Right atrium auricular region (tissue), 2 donors: Measurements from ENCODE around the gene MEGF8. TPM values are rescaled to one million over a fixed set of nuclear protein-coding genes. Genes with fewer than 3 reads are reported as not detected.

Experiments used
- DNase-seq: peaks from one replicate; pipeline ENCODE4 v3.0.0-alpha.2; 2019; ENCODE audit warnings: low spot score
- H3K27ac ChIP-seq, 2 donors: fragments of 200-600 bp; sonication (generic); 1 replicate in 1 of 2; 2 replicates in 1 of 2; pipeline ENCODE4 v1.5.1; 2016 to 2019
- H3K27me3 ChIP-seq, 2 donors: fragments of 200-600 bp; sonication (generic); one replicate each; pipeline versions ENCODE4 v1.5.1 to v1.6.0; 2017 to 2019
- H3K36me3 ChIP-seq: fragments of 200-600 bp; sonication (generic); one replicate; pipeline ENCODE4 v1.5.1; 2016
- H3K4me1 ChIP-seq, 2 donors: fragments of 200-600 bp; sonication (generic); one replicate each; pipeline versions ENCODE4 v1.5.1 to v1.6.0; 2017 to 2019
- H3K4me3 ChIP-seq, 2 donors: fragments of 200-600 bp; sonication (generic); 1 replicate in 1 of 2; 2 replicates in 1 of 2; pipeline ENCODE4 v1.5.1; 2017 to 2019; ENCODE audit warnings: mild to moderate bottlenecking in 1 of 2, moderate library complexity in 1 of 2
- H3K9me3 ChIP-seq, 2 donors: fragments of 200-600 bp; sonication (generic); one replicate each; pipeline ENCODE4 v1.5.1; 2019
- CTCF ChIP-seq, 2 donors: fragments of 200-600 bp; sonication (generic); IDR thresholded peaks; one replicate each; pipeline ENCODE4 v1.5.1; 2019; ENCODE audit warnings: antibody characterized with exemption in 2 of 2
- total RNA-seq, 2 donors: library from RNA; depleted of rRNA; stranded (reverse); fragments of >200 nt; gene quantifications; one replicate each; pipeline ENCODE4 v1.1.0, GENCODE V29; 2016

MEGF8 gene
- total RNA-seq, 2 donors from 2014 or later, result 24.3 to 31.2 TPM

GRCh38 chr19:42380155-42380554 lies 54.7 kb downstream of the MEGF8 start:
- H3K4me1 ChIP-seq, result no peaks in the 10 kb centered on the region
- peaks cover under 1% of the 10 kb centered on the region for H3K36me3 ChIP-seq
- no peak overlapping the region for H3K27ac ChIP-seq
- no peaks in the 10 kb centered on the region for H3K9me3 ChIP-seq
- no peak overlapping the region for H3K4me3 ChIP-seq
- DNase-seq, result no peak
- no peak for TF ChIP-seq CTCF (IDR thresholded peaks at IDR 0.05)
- no peaks in the 10 kb centered on the region for H3K27me3 ChIP-seq

- Histone ChIP-seq H3K27me3 (peaks cover 0 to 4% of the 10 kb centered on the region in 2 donors), H3K36me3 (no peaks in the 10 kb centered on the region), H3K27ac (peak overlapping the region in 1 of 2 donors; percentile 24), H3K9me3 (no peaks in the 10 kb centered on the region), H3K4me3 (peak overlapping the region; percentile 14 to 51), H3K4me1 (peaks cover 0 to 10% of the 10 kb centered on the region in 2 donors)
- peak; percentile 35 to 62 for TF ChIP-seq CTCF (IDR thresholded peaks at IDR 0.05)
- DNase-seq, result peak; percentile 61
Observed at GRCh38 chr19:42386974-42387707, 61.7 kb downstream of the MEGF8 start.

DNA sequence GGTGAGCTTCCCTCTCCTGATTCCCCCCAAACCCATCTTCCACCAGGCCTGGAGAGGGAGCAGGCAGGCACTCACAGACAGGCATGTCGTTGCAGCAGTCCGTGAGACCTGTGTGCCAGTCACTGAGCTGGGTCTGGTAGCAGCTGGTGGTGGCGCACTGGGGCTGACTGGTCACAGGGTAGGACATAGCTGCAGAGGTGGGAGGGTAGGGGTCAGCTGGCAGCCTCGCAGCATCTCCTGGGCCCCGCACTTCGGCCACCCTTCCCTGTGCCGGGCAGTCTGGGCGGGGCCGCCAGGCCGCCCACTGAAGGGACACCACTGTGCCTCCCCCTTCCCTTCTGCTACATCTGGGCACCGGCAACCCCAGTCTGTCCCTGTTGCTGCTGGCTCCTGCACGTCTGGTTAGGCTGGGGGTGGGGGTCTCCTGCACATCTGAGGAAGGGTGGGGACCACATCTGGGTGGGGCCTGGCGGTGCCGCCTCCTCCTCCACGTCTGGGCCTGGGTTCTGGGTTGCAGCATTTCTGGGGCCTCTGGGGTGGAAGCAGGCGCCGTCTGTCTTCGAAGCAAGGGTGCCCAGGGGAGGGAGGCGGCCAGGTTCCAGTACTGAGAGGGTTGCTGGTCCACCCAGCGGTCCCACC lies 63.5 kb downstream of the MEGF8 start:
- Histone ChIP-seq H3K27me3 (peaks cover 0 to 4% of the 10 kb centered on the region in 2 donors), H3K4me3 (no peak overlapping the region), H3K36me3 (no peaks in the 10 kb centered on the region), H3K4me1 (peaks cover 0 to 10% of the 10 kb centered on the region in 2 donors), H3K27ac (no peak overlapping the region), H3K9me3 (no peaks in the 10 kb centered on the region)
- no peak for TF ChIP-seq CTCF (IDR thresholded peaks at IDR 0.05)
- no peak for DNase-seq

- Histone ChIP-seq H3K4me1 (peaks cover 0 to 10% of the 10 kb centered on the region in 2 donors), H3K36me3 (no peaks in the 10 kb centered on the region), H3K27me3 (peaks cover 0 to 4% of the 10 kb centered on the region in 2 donors), H3K4me3 (no peak within 1 kb of the TSS), H3K27ac (no peak within 1 kb of the TSS), H3K9me3 (no peaks in the 10 kb centered on the region)
- DNase-seq, result no peak
- TF ChIP-seq CTCF (IDR thresholded peaks at IDR 0.05), result no peak
Observed at GRCh38 chr19:42389899-42390298, 64.5 kb downstream of the MEGF8 start, which contains the start of gene CNFN. CNFN (minus strand) TSS chr19:42390297; CDS start chr19:42389037, 1,260 bp downstream.

GRCh38 chr19:42392165-42392564 lies 66.7 kb downstream of the MEGF8 start:
- no peak for DNase-seq
- no peaks in the 10 kb centered on the region for H3K9me3 ChIP-seq
- H3K27me3 ChIP-seq, result peaks cover 0 to 4% of the 10 kb centered on the region in 2 donors
- no peak for TF ChIP-seq CTCF (IDR thresholded peaks at IDR 0.05)
- no peaks in the 10 kb centered on the region for H3K36me3 ChIP-seq
- H3K4me1 ChIP-seq, result peaks cover 0 to 9% of the 10 kb centered on the region in 2 donors
- no peak overlapping the region for H3K4me3 ChIP-seq
- no peak overlapping the region for H3K27ac ChIP-seq
